HEK293 (cell line): Measurements from ENCODE around the gene CPTP.

Experiments used
- CTCF ChIP-seq: fragments of 450-650 bp; formaldehyde crosslinking; IDR thresholded peaks from 2 replicates; pipeline ENCODE4 v1.5.1; 2016; ENCODE audit warnings: missing biosample characterization, missing genetic modification characterization
- GLIS2 ChIP-seq: fragments of 450-650 bp; formaldehyde crosslinking; IDR thresholded peaks from 2 replicates; pipeline ENCODE4 v1.5.1; 2016; ENCODE audit warnings: missing biosample characterization, missing genetic modification characterization
- SALL2 ChIP-seq: fragments of 450-650 bp; formaldehyde crosslinking; IDR thresholded peaks from 2 replicates; pipeline ENCODE4 v1.5.0; 2017; ENCODE audit warnings: missing biosample characterization, mild to moderate bottlenecking, missing genetic modification characterization, borderline replicate concordance
- SCRT1 ChIP-seq: fragments of 450-650 bp; formaldehyde crosslinking; IDR thresholded peaks from 2 replicates; pipeline ENCODE4 v1.5.1; 2016; ENCODE audit warnings: missing biosample characterization, missing genetic modification characterization, borderline replicate concordance
- SETDB1 ChIP-seq: IDR thresholded peaks from one replicate; pipeline ENCODE4 v1.6.1; 2017; ENCODE audit warnings: mild to moderate bottlenecking, low read length, moderate library complexity, mixed read lengths; ENCODE audit not compliant: insufficient read length
- ZBTB10 ChIP-seq: fragments of 450-650 bp; formaldehyde crosslinking; IDR thresholded peaks from 2 replicates; pipeline ENCODE4 v1.5.1; 2016; ENCODE audit warnings: missing biosample characterization, missing genetic modification characterization
- ZBTB17 ChIP-seq: fragments of 450-650 bp; formaldehyde crosslinking; IDR thresholded peaks from 2 replicates; pipeline ENCODE4 v1.5.1; 2016; ENCODE audit warnings: missing biosample characterization, missing genetic modification characterization
- ZBTB6 ChIP-seq: fragments of 450-650 bp; formaldehyde crosslinking; IDR thresholded peaks from 2 replicates; pipeline ENCODE4 v1.5.1; 2017; ENCODE audit warnings: missing biosample characterization, missing genetic modification characterization
- ZNF114 ChIP-seq: fragments of 450-650 bp; formaldehyde crosslinking; IDR thresholded peaks from 2 replicates; pipeline ENCODE4 v1.5.0; 2017; ENCODE audit warnings: missing biosample characterization, missing genetic modification characterization
- ZNF239 ChIP-seq: fragments of 450-650 bp; formaldehyde crosslinking; IDR thresholded peaks from 2 replicates; pipeline ENCODE4 v1.5.1; 2016; ENCODE audit warnings: missing biosample characterization, missing genetic modification characterization
- ZNF274 ChIP-seq, 2 experiments: fragments of 200-500 bp in 1 of 2; fragments of 450-650 bp in 1 of 2; sonication (Bioruptor generic) in 1 of 2; formaldehyde crosslinking in 1 of 2; IDR thresholded peaks; 2 replicates each; pipeline versions ENCODE4 v1.5.1 to v1.6.1; 2014 to 2016; ENCODE audit warnings: borderline replicate concordance in 1 of 2, inconsistent platforms in 1 of 2, low read length in 1 of 2, missing biosample characterization in 1 of 2, missing genetic modification characterization in 1 of 2
- ZNF324 ChIP-seq: fragments of 450-650 bp; formaldehyde crosslinking; IDR thresholded peaks from 2 replicates; pipeline ENCODE4 v1.5.1; 2016; ENCODE audit warnings: missing biosample characterization, missing genetic modification characterization
- ZNF335 ChIP-seq: fragments of 450-650 bp; formaldehyde crosslinking; conservative IDR thresholded peaks from 2 replicates; pipeline ENCODE4 v1.5.1; 2016; ENCODE audit warnings: missing biosample characterization, missing genetic modification characterization
- ZNF514 ChIP-seq: fragments of 450-650 bp; formaldehyde crosslinking; IDR thresholded peaks from 2 replicates; pipeline ENCODE4 v1.5.1; 2016; ENCODE audit warnings: missing biosample characterization, missing genetic modification characterization

GRCh38 chr1:1293263-1294249 is 31.0 kb upstream of the CPTP start:
- TF ChIP-seq ZNF335 (tag by site-specific recombination): no peak
- TF ChIP-seq CTCF (tag by site-specific recombination): no peak
- TF ChIP-seq ZNF324 (tag by site-specific recombination): no peak
- no peak for TF ChIP-seq SCRT1 (tag by site-specific recombination)
- no peak for TF ChIP-seq ZNF239
- TF ChIP-seq SALL2: no peak
- TF ChIP-seq ZNF114 (tag by site-specific recombination): no peak
- no peak for TF ChIP-seq ZNF274 (IDR thresholded peaks at IDR 0.05; ENCODE audit: low read length)
- TF ChIP-seq ZNF274 (tag by site-specific recombination; IDR thresholded peaks at IDR 0.05; ENCODE audit: borderline replicate concordance): no peak
- no peak for TF ChIP-seq ZNF514 (tag by site-specific recombination)
- TF ChIP-seq ZBTB10: no peak
- TF ChIP-seq GLIS2 (tag by site-specific recombination): peak; percentile 28; the same call in 1 of the 2 replicates
- no peak for TF ChIP-seq ZBTB17
- TF ChIP-seq ZBTB6 (tag by site-specific recombination): no peak
- TF ChIP-seq SETDB1: no peak
